ENCODE results near the gene AURKA.

DNA sequence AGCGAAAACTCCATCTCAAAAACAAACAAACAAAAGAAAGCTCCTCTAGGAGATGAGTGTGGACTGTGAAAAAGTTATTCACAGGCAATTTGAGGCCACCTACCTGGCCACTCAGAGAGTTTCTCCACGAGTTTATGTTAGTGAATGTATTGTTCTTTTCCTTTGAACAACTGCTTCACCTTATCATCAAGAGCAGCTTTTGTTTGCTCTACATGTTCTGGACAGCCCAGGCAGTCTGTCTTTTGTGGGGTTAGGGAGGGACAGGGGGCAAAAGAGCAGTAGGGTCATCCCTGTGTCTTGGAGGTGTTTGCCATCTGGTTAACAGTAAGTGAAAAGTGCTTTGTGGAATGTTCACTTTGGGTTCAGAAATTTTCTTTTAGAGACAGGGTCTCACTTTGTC, 28.0 kb upstream of the AURKA start:
- TF ChIP-seq CTCF (IDR thresholded peaks at IDR 0.05) = no peak
- no peak for TF ChIP-seq POLR2A (IDR thresholded peaks at IDR 0.05)

Data from thyroid gland (tissue), 4 donors.